ENCODE measurements around the gene MEGF8.
A peak's percentile ranks its signal among the peaks of the same experiment; 100 is the strongest.

Gene MEGF8

DNA sequence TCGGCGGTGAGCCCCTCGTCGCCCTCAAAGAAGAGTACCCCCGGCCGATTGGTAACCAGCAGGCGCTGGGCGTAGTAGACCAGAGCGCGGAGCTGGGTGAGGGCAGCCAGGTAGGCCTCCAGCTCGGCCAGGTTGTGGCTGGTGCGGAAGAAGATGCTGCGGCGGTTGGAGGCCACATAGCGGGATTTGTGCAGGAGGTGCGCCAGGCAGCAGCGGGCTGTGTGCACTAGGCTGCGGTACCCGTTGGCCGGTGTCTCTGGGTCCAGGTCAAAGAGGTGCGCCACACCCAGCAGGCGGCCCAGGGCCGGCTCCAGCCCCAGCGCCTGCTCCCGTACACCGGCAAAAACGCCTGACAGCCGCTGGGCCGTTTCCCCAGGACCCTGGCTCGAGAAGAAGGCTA is 84.9 kb downstream of the MEGF8 start:
- FAIRE-seq (no peak), DNase-seq (ENCODE audit: low spot score) (no peak)

DNA sequence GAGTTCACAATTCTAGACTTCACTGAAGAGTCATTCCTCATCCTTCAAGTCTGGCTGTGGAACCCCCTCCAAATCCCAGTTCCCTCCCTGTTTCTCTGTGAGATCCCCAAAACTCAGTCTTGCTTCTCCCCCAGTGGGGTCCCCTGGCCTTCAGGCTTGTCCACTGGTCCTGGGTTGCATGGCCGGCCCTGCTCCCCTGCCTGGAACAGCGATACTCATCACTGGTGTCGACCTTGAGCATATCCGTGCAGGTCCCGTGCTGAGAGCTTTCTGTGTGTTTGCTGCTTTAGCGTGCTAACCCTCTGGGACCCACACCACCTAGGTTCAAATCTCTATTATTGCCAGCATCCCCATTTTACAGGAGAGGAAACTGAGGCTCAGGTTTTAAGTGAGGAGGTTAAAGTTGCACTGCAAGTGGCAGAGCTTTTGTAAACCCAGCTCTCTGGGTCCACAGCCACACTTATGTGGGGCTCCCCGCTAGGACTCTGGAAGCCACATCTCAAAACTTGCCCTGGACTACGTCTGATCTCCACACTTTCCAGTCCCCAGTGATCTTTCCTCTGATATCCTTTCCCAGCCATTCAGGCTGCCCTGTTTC is 86.2 kb downstream of the MEGF8 start:
- no peak for DNase-seq (ENCODE audit: low spot score)
- no peak for FAIRE-seq

DNA sequence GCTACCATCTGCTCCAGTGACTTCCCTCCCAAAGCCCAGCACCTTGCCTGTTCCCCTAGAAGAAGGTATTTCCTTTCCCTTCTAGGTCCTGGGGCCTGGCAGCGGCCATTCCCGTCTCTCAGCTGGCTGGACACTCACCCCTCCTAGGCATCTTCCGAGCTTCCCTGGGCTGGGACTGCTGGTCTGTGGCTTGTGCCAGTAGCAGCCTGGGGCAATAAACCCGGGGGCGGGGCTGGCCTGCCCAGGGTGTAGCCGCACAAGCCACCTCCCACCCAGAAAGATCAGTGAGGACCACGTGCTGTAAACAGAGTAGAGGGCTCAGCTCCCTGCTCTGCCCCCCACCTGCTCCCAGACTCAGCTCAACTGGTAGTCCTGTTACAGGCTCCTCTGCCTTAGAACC is 86.8 kb downstream of the MEGF8 start:
- FAIRE-seq (no peak), DNase-seq (ENCODE audit: low spot score) (no peak)

DNA sequence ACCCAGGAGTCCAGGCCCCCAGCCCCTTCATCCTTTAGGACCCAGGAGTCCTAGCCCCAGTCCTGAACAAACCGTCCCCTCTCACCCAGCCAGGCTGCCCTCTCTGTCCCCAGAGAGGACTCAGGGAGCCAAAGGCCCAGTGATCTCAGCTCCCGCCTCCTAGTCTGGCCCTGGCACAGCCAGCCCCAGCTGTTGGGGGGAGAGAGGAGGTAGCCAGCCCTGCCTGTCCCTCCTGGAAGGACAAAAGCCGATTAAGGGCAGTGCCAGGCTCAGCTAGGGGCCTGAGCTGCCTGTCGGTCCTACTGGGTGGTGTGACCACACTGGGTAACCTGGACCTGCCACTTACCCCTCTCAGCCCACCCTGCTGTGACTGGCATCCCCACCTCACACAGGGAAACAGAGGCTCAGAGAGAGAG is 87.2 kb downstream of the MEGF8 start:
- DNase-seq (ENCODE audit: low spot score) (no peak), FAIRE-seq (no peak)

DNA sequence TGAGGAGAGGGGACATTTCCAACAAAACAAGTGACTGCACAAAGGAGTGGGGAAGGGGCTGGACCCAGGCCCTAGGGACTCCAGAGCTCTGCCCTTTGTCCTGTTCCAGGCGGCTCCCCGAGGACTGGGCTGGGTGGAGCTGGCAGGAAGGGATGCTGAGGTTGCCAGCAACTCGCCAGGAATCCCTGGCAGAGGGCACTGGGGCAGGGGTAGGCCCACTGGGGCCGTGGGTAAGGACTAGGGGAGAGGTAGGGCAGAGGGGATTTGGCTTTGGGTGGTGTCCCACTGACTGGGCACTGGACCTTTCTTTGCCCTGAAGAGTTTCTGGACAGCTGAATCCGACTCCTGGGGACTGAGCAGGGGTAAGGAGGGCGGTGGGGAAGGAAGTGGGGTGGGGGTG is 93.9 kb downstream of the MEGF8 start:
- no peak for DNase-seq (ENCODE audit: low spot score)
- FAIRE-seq = no peak

DNA sequence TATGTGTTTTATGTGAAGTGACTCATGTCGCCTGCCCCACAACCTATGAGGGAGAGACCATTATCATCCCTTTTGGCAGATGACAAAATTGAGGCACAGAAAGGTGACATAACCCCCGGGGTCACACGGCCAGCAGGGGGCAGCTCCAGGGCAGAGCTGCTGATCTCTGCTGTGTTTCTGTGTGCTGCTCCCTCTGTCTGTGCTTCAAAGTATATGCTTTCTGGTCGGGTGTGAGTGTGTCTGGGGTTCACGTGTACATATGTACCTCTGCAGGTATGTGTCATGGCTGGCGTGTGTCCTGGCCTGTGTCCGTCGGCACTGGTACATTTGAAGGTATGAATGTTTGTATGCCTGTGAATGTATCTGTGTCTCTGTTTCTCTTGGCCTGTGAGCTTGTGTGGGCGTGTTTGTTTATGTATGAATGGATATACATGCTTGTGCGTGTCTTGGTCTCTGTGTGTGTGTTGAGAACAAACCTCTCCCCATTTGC is 94.7 kb downstream of the MEGF8 start:
- FAIRE-seq (no peak), DNase-seq (ENCODE audit: low spot score) (peak; percentile 50)

DNA sequence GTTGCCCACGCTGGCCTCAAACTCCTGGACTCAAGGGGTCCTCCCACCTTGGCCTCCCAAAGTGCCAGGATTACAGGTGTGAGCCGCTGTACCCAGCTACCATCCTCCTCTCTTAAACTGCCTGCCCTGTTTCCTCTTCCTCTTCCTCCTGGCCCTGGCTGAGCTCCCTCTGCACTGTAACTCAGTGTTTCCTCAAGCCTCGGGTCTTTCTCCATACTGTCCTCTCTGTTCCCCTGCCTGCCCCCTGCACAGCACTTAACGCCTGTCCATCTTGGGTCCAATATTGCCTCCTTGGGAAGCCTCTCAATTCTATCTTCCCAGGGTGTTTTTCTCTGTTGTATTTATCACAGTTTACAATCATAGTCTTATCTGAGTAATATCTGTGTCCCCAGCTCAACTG is 95.7 kb downstream of the MEGF8 start:
- DNase-seq (ENCODE audit: low spot score) = no peak
- FAIRE-seq = no peak

DNA sequence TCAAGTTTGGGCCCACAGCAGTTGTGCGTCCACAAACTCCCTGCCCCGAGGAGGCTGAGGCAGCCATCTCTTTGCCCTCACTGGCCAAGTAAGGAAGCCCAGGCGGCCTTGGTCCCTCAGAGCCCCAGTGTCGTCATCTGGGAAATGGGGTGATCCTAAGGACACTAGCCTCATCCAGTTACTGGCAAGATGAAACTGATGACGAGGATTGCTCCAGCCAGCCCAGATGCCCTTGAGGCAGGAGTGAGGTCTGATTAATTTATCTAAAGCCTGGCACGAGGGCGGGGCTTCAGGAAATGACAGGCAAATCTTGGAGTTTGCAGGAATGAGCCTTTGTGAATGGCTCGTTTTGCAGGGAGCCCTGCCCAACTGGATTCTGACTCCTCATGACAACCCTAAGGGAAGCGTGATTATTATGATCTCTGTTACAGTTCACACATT is 96.2 kb downstream of the MEGF8 start:
- DNase-seq (ENCODE audit: low spot score) (no peak), FAIRE-seq (no peak)

DNA sequence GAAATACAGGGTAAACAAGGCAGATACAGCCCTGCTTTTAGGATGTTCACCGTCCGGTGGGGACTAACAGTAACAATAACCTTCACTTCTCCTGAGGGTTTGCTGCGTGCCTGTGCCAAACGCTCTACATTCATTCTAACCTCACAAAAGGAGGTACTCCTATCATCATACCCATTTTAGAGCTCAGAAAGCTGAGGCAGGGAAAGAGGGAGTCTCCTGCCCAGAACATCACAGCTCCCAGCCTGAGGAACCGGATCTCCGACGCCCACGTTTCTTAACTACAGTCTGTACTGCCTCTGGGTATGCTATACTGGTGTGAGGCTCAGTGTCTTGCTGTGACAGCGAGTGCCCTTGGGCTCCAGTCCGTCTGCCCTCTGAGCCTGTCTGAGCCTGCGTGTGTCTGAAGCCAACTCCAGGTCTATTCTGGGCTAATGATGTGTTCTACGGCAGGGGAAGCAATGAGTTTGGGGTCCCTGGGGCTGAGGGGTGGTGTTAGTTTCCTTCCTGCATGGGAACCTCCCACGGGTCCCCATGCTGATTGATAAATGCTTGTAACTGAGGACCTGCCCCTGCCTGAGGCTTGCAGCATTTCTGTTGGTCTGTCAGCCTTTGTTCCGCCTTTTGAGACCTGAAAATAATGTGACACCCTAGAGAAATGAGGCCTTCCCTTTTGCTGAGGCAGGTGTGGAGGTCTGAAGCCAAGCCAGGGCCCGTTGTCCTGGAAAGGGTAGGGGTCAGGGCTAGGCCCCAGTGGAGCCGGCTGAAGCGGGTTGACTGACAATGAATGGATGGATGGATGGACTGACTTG is 96.9 kb downstream of the MEGF8 start:
- no peak for DNase-seq (ENCODE audit: low spot score)
- no peak for FAIRE-seq

DNA sequence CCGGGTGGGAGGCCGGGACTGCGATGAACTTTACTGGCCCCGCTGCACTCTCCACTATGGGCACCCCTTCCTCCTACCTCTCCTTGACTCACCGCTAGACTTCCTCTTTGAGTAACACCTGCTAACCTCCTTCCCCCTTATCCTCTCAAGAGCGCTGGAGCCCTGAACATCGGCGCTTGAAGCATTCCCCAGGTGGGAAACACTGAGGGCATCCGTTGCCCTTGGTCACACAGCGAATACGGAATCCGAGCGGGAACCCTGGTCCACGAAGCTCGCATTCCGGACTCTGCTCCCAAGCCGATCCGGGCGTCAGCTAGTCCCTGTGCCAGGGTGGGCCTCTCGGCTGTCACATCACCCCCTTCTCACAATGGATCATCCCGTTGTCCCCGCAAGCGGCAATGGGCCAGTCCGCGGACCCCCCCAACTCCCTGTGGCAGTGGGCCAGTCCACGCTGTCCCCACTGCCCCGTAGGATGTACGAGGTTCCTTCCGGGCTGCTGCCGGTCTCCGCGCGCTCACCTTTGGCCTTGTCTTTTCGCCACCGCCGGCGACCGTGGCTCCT is 97.5 kb downstream of the MEGF8 start:
- DNase-seq (ENCODE audit: low spot score) (no peak), FAIRE-seq (no peak)

DNA sequence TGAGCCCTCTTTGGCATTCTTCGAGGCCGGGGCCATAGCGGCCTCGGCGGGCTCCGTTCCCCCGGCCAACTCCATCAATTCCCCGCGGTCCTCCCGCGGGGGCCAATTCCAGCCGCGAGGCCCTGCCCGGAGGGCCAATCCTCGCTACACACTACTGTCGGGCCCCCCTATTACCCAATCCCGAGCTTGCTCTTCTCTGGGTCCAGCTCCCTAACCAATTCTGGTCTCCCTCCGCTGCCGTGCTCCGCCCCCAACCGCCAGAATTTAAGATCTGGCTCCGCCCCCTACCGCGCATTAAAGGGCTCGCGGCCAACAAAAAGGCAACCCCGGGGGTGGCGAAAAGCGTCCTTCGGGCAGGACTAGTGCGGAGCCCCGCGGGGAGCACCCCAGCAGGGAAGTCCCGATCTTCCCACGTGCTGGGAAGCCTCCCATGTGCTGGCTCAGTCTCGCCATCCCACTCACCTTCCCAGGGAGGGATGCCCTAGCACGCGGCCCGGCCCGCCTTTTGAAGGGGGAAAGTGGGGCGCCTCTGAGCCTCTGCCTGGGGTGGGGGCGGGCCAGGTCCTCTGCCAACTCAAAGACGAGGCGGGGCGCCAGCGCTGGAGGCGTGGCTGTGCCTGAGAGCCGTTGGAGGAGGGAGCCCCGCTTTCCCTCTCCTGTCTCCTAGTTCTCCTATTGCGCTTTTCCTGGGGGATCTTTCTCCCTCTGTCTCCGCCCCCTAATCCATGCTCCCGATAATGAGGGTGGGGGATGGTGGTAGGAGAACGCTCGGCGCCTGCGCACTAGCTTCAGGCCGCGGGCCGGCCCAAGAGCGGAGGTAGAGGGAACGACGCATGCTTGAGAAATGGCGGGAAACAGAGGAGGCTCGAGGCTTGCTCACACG is 98.3 kb downstream of the MEGF8 start:
- DNase-seq (ENCODE audit: low spot score) = peak; percentile 53
- no peak for FAIRE-seq

DNA sequence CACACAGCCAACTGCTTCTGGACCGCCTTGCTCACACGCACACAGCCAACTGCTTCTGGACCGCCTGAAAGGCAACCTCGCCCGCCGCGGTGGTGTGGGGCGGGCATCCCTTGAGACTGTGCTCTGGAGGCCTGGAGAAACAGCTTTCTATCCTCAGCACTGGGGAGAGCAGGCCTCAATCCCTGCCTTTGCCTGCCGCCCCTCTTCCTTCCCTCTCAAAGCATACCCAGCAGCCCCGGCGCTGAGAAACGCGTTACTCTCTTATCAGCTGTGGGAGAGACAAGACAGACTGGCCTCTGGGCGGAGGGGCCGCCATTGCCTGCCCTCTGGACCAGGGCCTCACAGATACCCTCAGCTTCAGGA is 98.9 kb downstream of the MEGF8 start:
- DNase-seq (ENCODE audit: low spot score) = no peak
- FAIRE-seq = no peak

DNA sequence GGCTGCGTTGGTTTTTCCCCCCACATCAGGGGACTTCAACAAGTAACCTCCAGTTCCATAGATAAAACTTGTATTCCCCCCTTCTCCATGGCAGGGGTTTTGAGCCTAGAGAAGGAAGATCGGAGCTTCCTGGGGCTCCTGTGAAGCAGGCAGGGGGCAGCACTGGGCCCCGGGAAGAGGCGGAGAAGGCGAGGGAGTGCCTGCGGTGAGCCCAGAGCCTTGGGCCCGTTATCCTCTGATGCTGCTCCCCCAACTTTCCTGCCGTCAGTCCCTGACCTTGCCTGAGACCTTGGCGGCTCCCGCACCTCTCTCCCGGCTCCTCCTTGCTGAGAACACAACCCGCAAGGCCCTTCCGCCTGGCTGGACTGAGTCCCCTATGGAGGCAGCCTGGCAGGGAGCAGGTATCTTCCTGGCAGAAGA is 99.3 kb downstream of the MEGF8 start:
- FAIRE-seq = no peak
- DNase-seq (ENCODE audit: low spot score) = no peak

DNA sequence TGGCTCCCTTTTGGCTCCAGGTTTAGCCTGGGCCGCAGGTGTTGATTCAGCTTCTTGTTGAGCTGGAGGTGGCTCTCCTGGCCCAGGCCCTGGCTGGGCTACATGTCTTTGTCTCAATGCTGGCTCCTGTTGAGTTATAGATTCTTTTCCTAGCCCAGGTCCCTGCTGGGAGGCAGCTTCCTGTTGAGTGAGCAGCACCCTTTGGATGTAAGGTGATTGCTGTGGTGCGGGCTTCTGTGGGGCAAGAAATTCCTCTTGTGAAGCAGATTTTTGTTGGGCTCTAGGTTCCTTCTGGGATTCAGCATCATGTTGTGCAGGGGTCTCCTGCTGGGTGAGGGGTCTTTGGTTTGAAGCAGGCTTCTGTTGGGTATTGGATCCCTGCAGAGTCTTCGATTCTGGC is 101.2 kb downstream of the MEGF8 start:
- FAIRE-seq = no peak
- no peak for DNase-seq (ENCODE audit: low spot score)

DNA sequence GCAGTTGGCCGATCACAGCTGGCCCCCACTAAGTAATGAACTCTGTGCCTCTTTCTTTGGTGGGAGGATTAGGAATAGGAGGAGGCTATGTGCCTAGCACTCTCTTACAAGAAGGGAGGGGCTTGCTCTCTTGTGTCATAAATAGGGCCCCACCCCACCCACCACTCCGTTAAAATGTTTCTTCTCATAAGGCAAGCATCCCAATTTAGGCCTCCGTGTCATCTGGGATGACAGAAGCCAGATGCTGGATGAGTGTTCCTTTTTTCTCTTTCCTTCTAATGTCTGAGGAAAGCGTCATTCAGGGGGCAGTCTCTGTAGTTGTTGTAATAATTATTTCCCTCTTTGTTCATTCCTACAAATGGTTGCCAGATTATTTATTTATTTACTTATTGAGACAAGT is 101.9 kb downstream of the MEGF8 start, which contains the start of gene LIPE:
Gene LIPE (minus strand): TSS at position 76 of the 400 bp plus-strand sequence. CDS start 239 bp downstream, outside the sequence.
- no peak for DNase-seq (ENCODE audit: low spot score)

More for the DNA sequence above, 101.9 kb downstream of the MEGF8 start, which contains the start of gene LIPE:
- no peak for FAIRE-seq

Data from RCC 7860 (cell line).